ENCODE data around the gene DTNB.

The DTNB gene

DNA sequence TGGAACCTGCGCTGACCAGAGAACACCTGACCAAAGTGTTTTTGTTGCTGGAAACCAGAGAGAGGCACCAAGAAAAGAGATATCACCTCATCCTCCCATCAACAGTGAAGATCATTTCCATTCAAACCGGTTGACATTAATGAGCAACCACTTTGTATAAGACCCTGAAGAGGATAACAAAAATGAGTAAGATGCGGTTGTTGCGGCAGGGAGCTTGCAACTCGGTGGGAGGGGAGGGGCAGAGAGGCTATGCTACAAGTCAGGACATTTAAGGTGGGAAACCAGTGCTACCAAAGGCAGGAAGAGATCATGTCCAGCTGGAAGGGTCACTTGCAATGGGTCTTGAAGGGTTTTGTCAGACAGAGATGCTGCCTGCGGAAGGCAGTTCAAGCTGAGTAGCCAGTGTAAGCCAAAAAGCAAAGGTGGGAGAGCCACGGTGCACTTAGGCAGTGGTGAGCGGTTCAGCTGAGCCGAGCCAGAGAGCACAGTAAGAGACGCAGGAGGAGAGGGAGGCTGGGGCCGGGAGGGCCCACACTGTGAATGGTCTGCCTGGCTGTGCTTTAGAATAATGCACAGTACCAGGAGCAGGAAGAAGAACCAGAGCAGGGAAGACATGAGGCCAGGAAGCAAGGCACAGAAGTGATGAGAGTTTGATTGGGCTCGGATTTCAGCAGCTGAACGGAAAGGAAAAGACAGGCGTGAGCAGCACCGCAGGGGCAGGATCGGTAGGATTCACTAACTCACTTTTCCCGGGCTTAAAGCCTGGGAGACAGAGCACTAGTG lies 24.4 kb upstream of the DTNB start:
- TF ChIP-seq, protein P1, sequence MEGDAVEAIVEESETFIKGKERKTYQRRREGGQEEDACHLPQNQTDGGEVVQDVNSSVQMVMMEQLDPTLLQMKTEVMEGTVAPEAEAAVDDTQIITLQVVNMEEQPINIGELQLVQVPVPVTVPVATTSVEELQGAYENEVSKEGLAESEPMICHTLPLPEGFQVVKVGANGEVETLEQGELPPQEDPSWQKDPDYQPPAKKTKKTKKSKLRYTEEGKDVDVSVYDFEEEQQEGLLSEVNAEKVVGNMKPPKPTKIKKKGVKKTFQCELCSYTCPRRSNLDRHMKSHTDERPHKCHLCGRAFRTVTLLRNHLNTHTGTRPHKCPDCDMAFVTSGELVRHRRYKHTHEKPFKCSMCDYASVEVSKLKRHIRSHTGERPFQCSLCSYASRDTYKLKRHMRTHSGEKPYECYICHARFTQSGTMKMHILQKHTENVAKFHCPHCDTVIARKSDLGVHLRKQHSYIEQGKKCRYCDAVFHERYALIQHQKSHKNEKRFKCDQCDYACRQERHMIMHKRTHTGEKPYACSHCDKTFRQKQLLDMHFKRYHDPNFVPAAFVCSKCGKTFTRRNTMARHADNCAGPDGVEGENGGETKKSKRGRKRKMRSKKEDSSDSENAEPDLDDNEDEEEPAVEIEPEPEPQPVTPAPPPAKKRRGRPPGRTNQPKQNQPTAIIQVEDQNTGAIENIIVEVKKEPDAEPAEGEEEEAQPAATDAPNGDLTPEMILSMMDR (IDR thresholded peaks at IDR 0.05; ENCODE audit: borderline replicate concordance, insufficient read depth, low read depth, low read length): no peak
- no peak overlapping the region for H3K4me3 ChIP-seq (ENCODE audit: low read depth, low read length)

DNA sequence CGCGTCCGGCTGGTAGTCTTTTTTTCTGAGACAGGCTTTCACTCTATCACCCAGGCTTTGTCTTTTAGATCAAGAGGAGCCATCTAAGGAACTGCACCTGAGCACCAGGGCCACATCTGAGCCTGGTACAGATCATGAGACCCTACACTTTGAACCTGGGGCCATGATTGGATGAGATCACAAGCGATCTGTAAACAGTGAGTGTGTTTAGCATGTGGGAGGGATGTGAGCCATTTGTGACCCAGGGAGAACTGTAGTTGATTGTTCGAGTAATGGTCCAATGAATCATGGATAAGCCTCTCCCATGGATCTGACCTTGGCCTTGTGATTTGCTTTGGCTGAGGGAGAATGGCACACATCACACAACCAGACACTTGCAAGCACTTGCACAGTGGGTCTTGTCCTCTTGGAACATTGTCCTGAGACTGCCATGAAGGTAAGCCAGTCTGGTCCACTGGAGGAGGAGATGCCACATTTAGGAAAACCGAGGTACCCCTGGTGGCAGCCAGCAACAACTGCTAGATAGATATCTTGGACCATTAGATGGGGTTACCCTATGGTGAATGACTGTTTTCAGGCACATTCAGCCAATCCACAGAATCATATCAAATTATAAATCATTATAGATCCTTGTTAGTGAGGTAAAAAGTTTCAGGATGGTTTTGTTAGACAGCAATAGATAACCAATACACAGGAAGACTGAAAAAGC lies 19.5 kb upstream of the DTNB start:
- TF ChIP-seq, protein P1 (IDR thresholded peaks at IDR 0.05; ENCODE audit: borderline replicate concordance, insufficient read depth, low read depth, low read length): no peak
- H3K4me3 ChIP-seq (ENCODE audit: low read depth, low read length): no peak overlapping the region

DNA sequence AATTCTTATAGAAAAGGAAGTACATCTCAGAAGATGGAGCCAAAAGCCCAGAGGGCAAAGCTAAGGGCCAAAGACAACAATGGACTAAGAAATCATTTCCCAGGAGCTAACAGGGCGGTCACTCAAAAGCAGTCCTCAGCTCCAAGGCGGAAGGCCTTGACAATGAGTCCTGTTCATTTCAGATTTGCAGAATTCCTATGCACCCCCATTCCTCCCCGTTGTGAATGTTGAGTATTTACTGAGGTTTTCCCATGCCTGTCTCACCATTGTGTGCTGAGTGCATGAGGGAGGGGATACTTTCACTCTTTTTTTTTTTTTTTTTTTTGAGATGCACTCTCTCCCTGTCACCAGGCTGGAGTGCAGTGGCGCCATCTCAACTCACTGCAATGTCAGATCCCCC lies 18.8 kb upstream of the DTNB start:
- TF ChIP-seq, protein P1 (IDR thresholded peaks at IDR 0.05; ENCODE audit: borderline replicate concordance, insufficient read depth, low read depth, low read length): no peak
- no peak overlapping the region for H3K4me3 ChIP-seq (ENCODE audit: low read depth, low read length)

DNA sequence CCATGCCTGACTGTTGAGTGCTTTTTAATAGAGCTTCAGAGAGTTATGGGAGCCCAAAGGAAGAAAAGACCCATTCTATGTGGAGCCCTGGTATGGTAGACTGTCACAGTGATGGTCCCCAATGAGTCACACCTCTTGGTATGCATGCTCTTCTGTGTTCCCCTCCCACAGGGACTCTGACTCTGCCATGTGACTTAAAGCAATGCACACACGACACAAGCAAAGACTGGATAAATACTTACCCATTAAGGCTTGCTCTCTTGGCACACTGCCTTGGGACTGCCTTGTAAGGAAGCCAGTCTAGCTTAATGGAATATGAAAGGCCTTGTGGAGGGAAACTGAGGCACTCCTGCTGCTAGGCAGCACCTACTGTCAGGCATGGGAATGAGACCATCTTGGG lies 16.7 kb upstream of the DTNB start:
- TF ChIP-seq, protein P1 (IDR thresholded peaks at IDR 0.05; ENCODE audit: borderline replicate concordance, insufficient read depth, low read depth, low read length): no peak
- H3K4me3 ChIP-seq (ENCODE audit: low read depth, low read length): no peak overlapping the region

DNA sequence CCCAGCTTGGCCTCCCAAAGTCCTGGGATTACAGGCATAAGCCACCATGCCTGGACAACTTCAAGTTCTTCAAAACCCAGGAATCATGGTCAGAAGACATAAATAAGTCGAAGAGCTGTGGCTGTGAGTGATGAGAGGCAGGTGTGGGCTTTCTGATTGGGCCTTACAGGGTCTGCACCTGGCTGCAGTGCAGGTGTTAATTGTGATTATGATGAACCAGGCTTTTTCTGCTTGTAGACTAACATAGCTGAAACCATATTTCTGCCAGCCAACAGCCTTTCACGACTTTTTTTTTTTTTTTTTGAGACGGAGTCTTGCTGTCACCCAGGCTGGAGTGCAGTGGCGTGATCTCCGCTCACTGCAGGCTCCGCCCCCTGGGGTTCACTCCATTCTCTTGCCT lies 14.9 kb upstream of the DTNB start:
- TF ChIP-seq, protein P1 (IDR thresholded peaks at IDR 0.05; ENCODE audit: borderline replicate concordance, insufficient read depth, low read depth, low read length): no peak

DNA sequence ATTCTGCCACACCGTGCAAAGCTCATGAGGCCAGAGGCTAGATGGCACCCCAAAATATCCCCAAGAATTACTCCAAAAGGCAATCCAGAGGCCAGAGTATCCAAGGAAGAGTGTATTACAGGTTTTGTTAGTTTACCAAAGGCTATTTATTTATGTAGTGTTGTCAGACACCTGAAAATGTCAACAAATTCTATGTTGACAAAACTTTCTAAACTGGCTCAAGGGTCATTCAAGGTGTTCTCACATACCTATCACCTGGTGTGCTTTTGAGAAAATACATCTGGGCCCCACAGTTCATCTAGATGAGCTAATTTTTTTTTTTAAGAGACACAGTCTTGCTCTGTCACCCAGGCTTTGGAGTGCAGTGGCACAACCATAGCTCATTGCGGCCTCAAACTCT lies 12.4 kb upstream of the DTNB start:
- TF ChIP-seq, protein P1 (IDR thresholded peaks at IDR 0.05; ENCODE audit: borderline replicate concordance, insufficient read depth, low read depth, low read length): no peak
- H3K4me3 ChIP-seq (ENCODE audit: low read depth, low read length): no peak overlapping the region

More for the DNA sequence above, 14.9 kb upstream of the DTNB start:
- H3K4me3 ChIP-seq (ENCODE audit: low read depth, low read length): no peak overlapping the region

All from GM12875 (cell line).